ENCODE results near the gene BCL3.

The BCL3 gene

GRCh38 chr19:44714597-44715169 lies 33.8 kb upstream of the BCL3 start:
- no peak for TF ChIP-seq CTCF (conservative IDR thresholded peaks at IDR 0.05)
- H3K27ac ChIP-seq, result peak overlapping the region; percentile 97; the same call in 1 of the 2 replicates

GRCh38 chr19:44717603-44718002 lies 30.9 kb upstream of the BCL3 start:
- H3K27ac ChIP-seq, result peak overlapping the region; percentile 97
- TF ChIP-seq CTCF (conservative IDR thresholded peaks at IDR 0.05), result no peak

GRCh38 chr19:44718441-44719261 lies 29.9 kb upstream of the BCL3 start:
- TF ChIP-seq CTCF (conservative IDR thresholded peaks at IDR 0.05), result no peak
- peak overlapping the region; percentile 97 for H3K27ac ChIP-seq

- TF ChIP-seq CTCF (conservative IDR thresholded peaks at IDR 0.05), result no peak
- peak overlapping the region; percentile 97 for H3K27ac ChIP-seq
Measured at GRCh38 chr19:44719262-44719701, 29.2 kb upstream of the BCL3 start.

GRCh38 chr19:44720396-44720795 lies 28.1 kb upstream of the BCL3 start:
- peak overlapping the region; percentile 55; the same call in 1 of the 2 replicates for H3K27ac ChIP-seq

- peak overlapping the region; percentile 55; the same call in 1 of the 2 replicates for H3K27ac ChIP-seq
Measured at GRCh38 chr19:44720945-44721344, 27.6 kb upstream of the BCL3 start.

GRCh38 chr19:44721369-44721768 lies 27.1 kb upstream of the BCL3 start:
- H3K27ac ChIP-seq, result peak overlapping the region; percentile 55; the same call in 1 of the 2 replicates

More at GRCh38 chr19:44720945-44721344, 27.6 kb upstream of the BCL3 start:
- TF ChIP-seq CTCF (conservative IDR thresholded peaks at IDR 0.05), result no peak

GRCh38 chr19:44722131-44723121 lies 26.1 kb upstream of the BCL3 start:
- peak overlapping the region; percentile 55; the same call in 1 of the 2 replicates for H3K27ac ChIP-seq
- TF ChIP-seq CTCF (conservative IDR thresholded peaks at IDR 0.05), result no peak

Measured in VCaP (cell line).